HepG2 (cell line): ENCODE measurements around the gene KIAA1191. TPM values are rescaled to one million over a fixed set of nuclear protein-coding genes. Genes with fewer than 3 reads are reported as not detected.
A peak's percentile ranks its signal among the peaks of the same experiment; 100 is the strongest.

ENCODE experiments used
- FOXP4 ChIP-seq: sonication (generic); formaldehyde crosslinking; IDR thresholded peaks from 2 replicates; pipeline ENCODE4 v1.4.0; 2020; ENCODE audit warnings: missing genetic modification reagents
- GZF1 ChIP-seq: sonication (generic); formaldehyde crosslinking; IDR thresholded peaks from 2 replicates; pipeline ENCODE4 v1.5.1; 2020; ENCODE audit warnings: mild to moderate bottlenecking, missing genetic modification reagents
- HDAC2 ChIP-seq: sonication (generic); formaldehyde crosslinking; IDR thresholded peaks from 2 replicates; pipeline ENCODE4 v1.4.0; 2020; ENCODE audit warnings: missing genetic modification reagents
- JDP2 ChIP-seq: sonication (generic); formaldehyde crosslinking; IDR thresholded peaks from 2 replicates; pipeline ENCODE4 v1.8.1; 2022; ENCODE audit warnings: missing genetic modification reagents, borderline replicate concordance
- KDM6A ChIP-seq: IDR thresholded peaks from 2 replicates; pipeline ENCODE4 v1.6.1; 2016; ENCODE audit warnings: low read depth
- POLR2AphosphoS5 ChIP-seq: IDR thresholded peaks from 2 replicates; pipeline ENCODE4 v1.6.1; 2012; ENCODE audit warnings: low read depth, low read length
- REST ChIP-seq, 2 experiments: IDR thresholded peaks; 2 replicates each; pipeline ENCODE4 v1.6.1; 2011 to 2012; ENCODE audit warnings: low read length in 2 of 2, borderline replicate concordance in 1 of 2, low read depth in 1 of 2, mild to moderate bottlenecking in 1 of 2, moderate library complexity in 1 of 2
- SAP130 ChIP-seq: IDR thresholded peaks from 2 replicates; pipeline ENCODE4 v1.6.1; 2016; ENCODE audit warnings: low read depth
- ZBTB1 ChIP-seq: sonication (generic); formaldehyde crosslinking; IDR thresholded peaks from 2 replicates; pipeline ENCODE4 v1.4.0; 2020; ENCODE audit warnings: missing genetic modification reagents, borderline replicate concordance
- ZNF180 ChIP-seq: sonication (generic); formaldehyde crosslinking; IDR thresholded peaks from 2 replicates; pipeline ENCODE4 v1.4.0; 2020; ENCODE audit warnings: low read depth, missing genetic modification reagents, borderline replicate concordance
- ZNF326 ChIP-seq: sonication (generic); formaldehyde crosslinking; IDR thresholded peaks from 2 replicates; pipeline ENCODE4 v1.4.0; 2020; ENCODE audit warnings: missing genetic modification reagents, borderline replicate concordance
- ZNF567 ChIP-seq: sonication (generic); formaldehyde crosslinking; IDR thresholded peaks from 2 replicates; pipeline ENCODE4 v1.8.1; 2023; ENCODE audit warnings: mild to moderate bottlenecking, missing genetic modification reagents, borderline replicate concordance
- ZNF646 ChIP-seq: sonication (generic); formaldehyde crosslinking; IDR thresholded peaks from 2 replicates; pipeline ENCODE4 v1.9.0; 2021; ENCODE audit warnings: mild to moderate bottlenecking, missing genetic modification reagents
- ZSCAN25 ChIP-seq: sonication (generic); formaldehyde crosslinking; IDR thresholded peaks from 2 replicates; pipeline ENCODE4 v1.8.0; 2022; ENCODE audit warnings: mild to moderate bottlenecking, missing genetic modification reagents
- ZSCAN5A ChIP-seq: sonication (generic); formaldehyde crosslinking; IDR thresholded peaks from 2 replicates; pipeline ENCODE4 v1.8.0; 2022; ENCODE audit warnings: mild to moderate bottlenecking, missing genetic modification reagents, borderline replicate concordance
- polyA plus RNA-seq, 8 experiments: library from polyadenylated mRNA; depleted of rRNA in 3 of 8; stranded (reverse) in 7 of 8; unstranded in 1 of 8; fragments of >200 nt; fragmentation: Illumina TruSeq in 4 of 8; extraction: Trizol in 4 of 8; gene quantifications; 2 replicates each; pipeline versions ENCODE4 v1.2.1 to v1.2.3, GENCODE V29; 2011 to 2016; ENCODE audit warnings: low read depth in 4 of 8, missing spikeins in 1 of 8, mixed read lengths in 1 of 8; ENCODE audit not compliant: insufficient read depth in 1 of 8
- total RNA-seq, 5 experiments: library from RNA; depleted of rRNA; stranded (reverse); fragments of >200 nt; fragmentation: Illumina TruSeq; extraction: Trizol; gene quantifications; 2 replicates each; pipeline ENCODE4 v1.2.3, GENCODE V29; 2016; ENCODE audit warnings: low read depth in 1 of 5

Gene KIAA1191
- total and polyA plus RNA-seq, 2 of the 13 experiments (the other 11 are each of a cell fraction or from before 2014, with no cell fraction given) = 63.6 to 103 TPM

- TF ChIP-seq SAP130 = peak; percentile 92
- TF ChIP-seq HDAC2 (CRISPR knock-in tag) = peak; percentile 49; the same call in 1 of the 2 replicates
- TF ChIP-seq KDM6A (CRISPR knock-in tag) = no peak
- no peak for TF ChIP-seq FOXP4 (CRISPR knock-in tag)
- no peak for TF ChIP-seq JDP2 (CRISPR knock-in tag)
- TF ChIP-seq ZNF180 (CRISPR knock-in tag) = no peak
- TF ChIP-seq ZNF326 (CRISPR knock-in tag) = no peak
- TF ChIP-seq POLR2AphosphoS5 = peak; percentile 99
- TF ChIP-seq ZSCAN25 (CRISPR knock-in tag) = peak; percentile 67
- 0 out of 4 replicates have a peak, but pooled peaks of 1 of the 2 experiments have one; percentile 18 for TF ChIP-seq REST (IDR thresholded peaks at IDR 0.05; ENCODE audit: borderline replicate concordance in 1 of 2, low read depth in 1 of 2, low read length in 2 of 2)
- peak; percentile 65 for TF ChIP-seq ZSCAN5A (CRISPR knock-in tag)
- TF ChIP-seq GZF1 (CRISPR knock-in tag) = no peak
- TF ChIP-seq ZNF646 (CRISPR knock-in tag) = 0 out of 2 replicates have a peak, but pooled peaks have one; percentile 29
- peak; percentile 85 for TF ChIP-seq ZNF567 (CRISPR knock-in tag)
- TF ChIP-seq ZBTB1 = no peak
These were observed at the start of gene KIAA1191 (continued) for GRCh38 chr5:176361437-176362232.
